Measurements from ENCODE around the gene PLA1A.

- TF ChIP-seq POLR2AphosphoS5 (IDR thresholded peaks at IDR 0.05), result no peak
- TF ChIP-seq, protein P1, sequence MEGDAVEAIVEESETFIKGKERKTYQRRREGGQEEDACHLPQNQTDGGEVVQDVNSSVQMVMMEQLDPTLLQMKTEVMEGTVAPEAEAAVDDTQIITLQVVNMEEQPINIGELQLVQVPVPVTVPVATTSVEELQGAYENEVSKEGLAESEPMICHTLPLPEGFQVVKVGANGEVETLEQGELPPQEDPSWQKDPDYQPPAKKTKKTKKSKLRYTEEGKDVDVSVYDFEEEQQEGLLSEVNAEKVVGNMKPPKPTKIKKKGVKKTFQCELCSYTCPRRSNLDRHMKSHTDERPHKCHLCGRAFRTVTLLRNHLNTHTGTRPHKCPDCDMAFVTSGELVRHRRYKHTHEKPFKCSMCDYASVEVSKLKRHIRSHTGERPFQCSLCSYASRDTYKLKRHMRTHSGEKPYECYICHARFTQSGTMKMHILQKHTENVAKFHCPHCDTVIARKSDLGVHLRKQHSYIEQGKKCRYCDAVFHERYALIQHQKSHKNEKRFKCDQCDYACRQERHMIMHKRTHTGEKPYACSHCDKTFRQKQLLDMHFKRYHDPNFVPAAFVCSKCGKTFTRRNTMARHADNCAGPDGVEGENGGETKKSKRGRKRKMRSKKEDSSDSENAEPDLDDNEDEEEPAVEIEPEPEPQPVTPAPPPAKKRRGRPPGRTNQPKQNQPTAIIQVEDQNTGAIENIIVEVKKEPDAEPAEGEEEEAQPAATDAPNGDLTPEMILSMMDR (IDR thresholded peaks at IDR 0.05), result no peak
- no peak for TF ChIP-seq POLR2A (IDR thresholded peaks at IDR 0.05)
Measured at GRCh38 chr3:119630128-119630879, 32.6 kb downstream of the PLA1A start.
